Calu3 (cell line): ENCODE measurements around the gene CLDN22. TPM values are rescaled to one million over a fixed set of nuclear protein-coding genes. Genes with fewer than 3 reads are reported as not detected.

Experiments
- BruUV-seq: library from RNA; stranded (reverse); fragments of 400-500 nt; replicated peaks from 2 replicates; lab custom pipeline; 2021; lab: Mats Ljungman, UMichigan
- CTCF ChIA-PET: fragments of 300-600 bp; sonication (Branson Sonifier 250); formaldehyde crosslinking; loops from one replicate; lab custom pipeline; 2022; ENCODE audit warnings: antibody characterized with exemption; lab: Charles Lee
- DNase-seq: peaks from one replicate; pipeline ENCODE4 v3.0.0; 2022
- H3K27ac Mint-ChIP-seq: one replicate; pipeline ENCODE4 v1.8.0; 2022; ENCODE audit warnings: mixed read lengths; ENCODE audit not compliant: unreplicated experiment
- H3K27me3 Mint-ChIP-seq: one replicate; pipeline ENCODE4 v1.8.0; 2022; ENCODE audit warnings: mixed read lengths; ENCODE audit not compliant: unreplicated experiment
- H3K36me3 Mint-ChIP-seq: one replicate; pipeline ENCODE4 v1.8.0; 2022; ENCODE audit warnings: mild to moderate bottlenecking, moderate library complexity, mixed read lengths; ENCODE audit not compliant: insufficient read depth, unreplicated experiment
- H3K4me1 Mint-ChIP-seq: one replicate; pipeline ENCODE4 v1.8.0; 2022; ENCODE audit warnings: mild to moderate bottlenecking, low read depth, mixed read lengths; ENCODE audit not compliant: unreplicated experiment
- H3K4me3 Mint-ChIP-seq: one replicate; pipeline ENCODE4 v1.8.0; 2022; ENCODE audit warnings: mild to moderate bottlenecking, low read depth, moderate library complexity, mixed read lengths; ENCODE audit not compliant: unreplicated experiment
- H3K9me3 Mint-ChIP-seq: one replicate; pipeline ENCODE4 v1.8.0; 2022; ENCODE audit warnings: low read depth, mixed read lengths; ENCODE audit not compliant: unreplicated experiment
- intact Hi-C: fragments of 100-400 bp; cut with micrococcal nuclease; formaldehyde crosslinking; loops from one replicate; pipeline ENCODE4 v1.10.0; 2022; ENCODE audit not compliant: unreplicated experiment
- total RNA-seq: library from RNA; stranded (reverse); gene quantifications from 2 replicates; pipeline ENCODE4 v1.2.3, GENCODE V29; 2022
- TF ChIP-seq, protein P1 (sequence below): fragments of 200-600 bp; IDR thresholded peaks from one replicate; pipeline ENCODE4 v1.8.0; 2022; ENCODE audit warnings: antibody characterized with exemption; ENCODE audit not compliant: unreplicated experiment

CLDN22 gene
- total RNA-seq, 1 experiment from 2014 or later = not detected

- Mint-ChIP-seq H3K9me3 (peaks cover 2% of the 10 kb centered on the region), H3K36me3 (peaks cover 22% of the 10 kb centered on the region), H3K4me3 (no peak overlapping the region), H3K27ac (peak overlapping the region; percentile 83), H3K4me1 (peaks cover 40% of the 10 kb centered on the region), H3K27me3 (no peaks in the 10 kb centered on the region)
- DNase-seq = peak; percentile 78
- intact Hi-C loops = loop anchor here (10.0 kb wide), 1 partner anchor 53 kb away; no protein-coding TSS in a partner anchor
- CTCF ChIA-PET = interaction anchor here (0.7 kb wide), 1 partner anchor 830 kb away, joined by 5 read pairs; no protein-coding TSS in a partner anchor
- BruUV-seq = no TSS peak
- TF ChIP-seq, protein P1, sequence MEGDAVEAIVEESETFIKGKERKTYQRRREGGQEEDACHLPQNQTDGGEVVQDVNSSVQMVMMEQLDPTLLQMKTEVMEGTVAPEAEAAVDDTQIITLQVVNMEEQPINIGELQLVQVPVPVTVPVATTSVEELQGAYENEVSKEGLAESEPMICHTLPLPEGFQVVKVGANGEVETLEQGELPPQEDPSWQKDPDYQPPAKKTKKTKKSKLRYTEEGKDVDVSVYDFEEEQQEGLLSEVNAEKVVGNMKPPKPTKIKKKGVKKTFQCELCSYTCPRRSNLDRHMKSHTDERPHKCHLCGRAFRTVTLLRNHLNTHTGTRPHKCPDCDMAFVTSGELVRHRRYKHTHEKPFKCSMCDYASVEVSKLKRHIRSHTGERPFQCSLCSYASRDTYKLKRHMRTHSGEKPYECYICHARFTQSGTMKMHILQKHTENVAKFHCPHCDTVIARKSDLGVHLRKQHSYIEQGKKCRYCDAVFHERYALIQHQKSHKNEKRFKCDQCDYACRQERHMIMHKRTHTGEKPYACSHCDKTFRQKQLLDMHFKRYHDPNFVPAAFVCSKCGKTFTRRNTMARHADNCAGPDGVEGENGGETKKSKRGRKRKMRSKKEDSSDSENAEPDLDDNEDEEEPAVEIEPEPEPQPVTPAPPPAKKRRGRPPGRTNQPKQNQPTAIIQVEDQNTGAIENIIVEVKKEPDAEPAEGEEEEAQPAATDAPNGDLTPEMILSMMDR = no peak
These were observed 17.8 kb upstream of the CLDN22 start for GRCh38 chr4:183337833-183338232.

- CTCF ChIA-PET = no interaction called here
- no peaks in the 10 kb centered on the region for H3K27me3 Mint-ChIP-seq
- no peak for DNase-seq
- peak overlapping the region; percentile 83 for H3K27ac Mint-ChIP-seq
- no TSS peak for BruUV-seq
- TF ChIP-seq, protein P1 = no peak
- no peak overlapping the region for H3K4me3 Mint-ChIP-seq
- H3K4me1 Mint-ChIP-seq = peaks cover 45% of the 10 kb centered on the region
- intact Hi-C loops = loop anchor here (10.0 kb wide), 1 partner anchor 53 kb away; no protein-coding TSS in a partner anchor
- peaks cover 22% of the 10 kb centered on the region for H3K36me3 Mint-ChIP-seq
- peaks cover 5% of the 10 kb centered on the region for H3K9me3 Mint-ChIP-seq
These were observed 17.3 kb upstream of the CLDN22 start for GRCh38 chr4:183337349-183337748.

- intact Hi-C loops = loop anchor here (10.0 kb wide), 1 partner anchor 51 kb away; no protein-coding TSS in a partner anchor
- Mint-ChIP-seq H3K4me1 (peaks cover 45% of the 10 kb centered on the region), H3K27me3 (no peaks in the 10 kb centered on the region), H3K36me3 (peaks cover 22% of the 10 kb centered on the region), H3K27ac (peak overlapping the region; percentile 79), H3K4me3 (no peak overlapping the region), H3K9me3 (peaks cover 5% of the 10 kb centered on the region)
- no TSS peak for BruUV-seq
- TF ChIP-seq, protein P1 = no peak
- no peak for DNase-seq
- CTCF ChIA-PET = no interaction called here
These were observed 15.4 kb upstream of the CLDN22 start for GRCh38 chr4:183335369-183335940.

DNA sequence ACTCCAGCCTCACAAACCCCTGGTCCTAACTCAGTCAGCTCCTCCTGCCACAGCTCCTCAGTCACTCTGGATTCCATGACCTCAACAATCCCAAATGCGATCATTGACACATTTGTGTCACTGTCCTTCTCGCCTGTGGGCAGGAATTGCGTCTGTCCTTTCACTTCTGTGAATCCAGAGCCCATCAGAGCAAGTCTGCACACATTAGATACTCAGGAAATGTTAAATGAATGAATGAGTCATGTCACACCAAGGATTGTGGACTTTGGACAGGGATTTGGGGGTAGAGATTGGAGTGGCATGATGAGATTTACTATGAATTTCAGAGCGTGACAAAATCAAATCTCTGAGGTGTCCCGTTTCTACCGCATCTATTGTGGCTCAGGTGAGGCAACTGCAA, 13.9 kb upstream of the CLDN22 start:
- peak; percentile 46 for DNase-seq
- H3K27ac Mint-ChIP-seq = peak overlapping the region; percentile 95
- intact Hi-C loops = loop anchor here (10.0 kb wide), 1 partner anchor 49 kb away; no protein-coding TSS in a partner anchor
- H3K27me3 Mint-ChIP-seq = no peaks in the 10 kb centered on the region
- H3K4me1 Mint-ChIP-seq = peaks cover 50% of the 10 kb centered on the region
- peak overlapping the region; percentile 66 for H3K4me3 Mint-ChIP-seq
- no TSS peak for BruUV-seq
- H3K9me3 Mint-ChIP-seq = peaks cover 5% of the 10 kb centered on the region
- CTCF ChIA-PET = no interaction called here
- H3K36me3 Mint-ChIP-seq = peaks cover 18% of the 10 kb centered on the region
- TF ChIP-seq, protein P1 = no peak
